Limb (tissue), 2 donors: ENCODE results near the gene ZBED1.
"Not testable (repeated sequence)": the region's sequence is repeated elsewhere in the genome, so short reads cannot be mapped to it uniquely, and the experiment has no call there.

Experiments
- DNase-seq, 2 donors: peaks; one replicate each; pipeline ENCODE4 v3.0.0-alpha.2; 2016; ENCODE audit errors: extremely low spot score in 2 of 2

Gene ZBED1

GRCh38 chrX:2500803-2501558 is at the start of gene ZBED1, which contains the start of gene DHRSX:
Gene ZBED1, minus strand, starts transcription at chrX:2500976. Its CDS starts 10,257 bp downstream, at chrX:2490719.
Gene DHRSX, minus strand, starts transcription at chrX:2500976. Its CDS starts 51 bp downstream, at chrX:2500925.
- peak in 1 of 2 donors; percentile 77 for DNase-seq

- no peak for DNase-seq
Measured at GRCh38 chrX:2549876-2550275, 49.1 kb upstream of the ZBED1 start.

- DNase-seq = no peak
Measured at GRCh38 chrX:2548711-2549423, 48.1 kb upstream of the ZBED1 start.

GRCh38 chrX:2547736-2548135 is 47.0 kb upstream of the ZBED1 start:
- DNase-seq = no peak

- DNase-seq = no peak
Measured at GRCh38 chrX:2546496-2546895, 45.7 kb upstream of the ZBED1 start.

- no peak for DNase-seq
Measured at GRCh38 chrX:2545144-2545543, 44.4 kb upstream of the ZBED1 start.

- no peak for DNase-seq
Measured at GRCh38 chrX:2542826-2543521, 42.2 kb upstream of the ZBED1 start.

- DNase-seq = no peak
Measured at GRCh38 chrX:2541603-2542002, 40.8 kb upstream of the ZBED1 start.

GRCh38 chrX:2540426-2540947 is 39.7 kb upstream of the ZBED1 start:
- no peak for DNase-seq

- DNase-seq = no peak
Measured at GRCh38 chrX:2539586-2539985, 38.8 kb upstream of the ZBED1 start.

GRCh38 chrX:2538031-2538757 is 37.4 kb upstream of the ZBED1 start:
- peak; percentile 51 to 70 for DNase-seq

GRCh38 chrX:2536974-2537373 is 36.2 kb upstream of the ZBED1 start:
- peak in 1 of 2 donors; percentile 50 for DNase-seq

GRCh38 chrX:2536141-2536540 is 35.4 kb upstream of the ZBED1 start:
- DNase-seq = no peak

GRCh38 chrX:2534261-2535021 is 33.7 kb upstream of the ZBED1 start:
- DNase-seq = not testable (repeated sequence)

GRCh38 chrX:2533424-2533823 is 32.6 kb upstream of the ZBED1 start:
- DNase-seq = no peak

GRCh38 chrX:2526390-2526789 is 25.6 kb upstream of the ZBED1 start:
- DNase-seq = no peak

- DNase-seq = no peak
Measured at GRCh38 chrX:2523911-2524310, 23.1 kb upstream of the ZBED1 start.

- no peak for DNase-seq
Measured at GRCh38 chrX:2521927-2522386, 21.2 kb upstream of the ZBED1 start.

GRCh38 chrX:2521092-2521926 is 20.5 kb upstream of the ZBED1 start:
- DNase-seq = no peak
